Measurements from ENCODE around the gene HNRNPH2. TPM values are rescaled to one million over a fixed set of nuclear protein-coding genes. Genes with fewer than 3 reads are reported as not detected.

Gene HNRNPH2
- total RNA-seq, 1 experiment from 2014 or later, result 49.8 TPM

DNA sequence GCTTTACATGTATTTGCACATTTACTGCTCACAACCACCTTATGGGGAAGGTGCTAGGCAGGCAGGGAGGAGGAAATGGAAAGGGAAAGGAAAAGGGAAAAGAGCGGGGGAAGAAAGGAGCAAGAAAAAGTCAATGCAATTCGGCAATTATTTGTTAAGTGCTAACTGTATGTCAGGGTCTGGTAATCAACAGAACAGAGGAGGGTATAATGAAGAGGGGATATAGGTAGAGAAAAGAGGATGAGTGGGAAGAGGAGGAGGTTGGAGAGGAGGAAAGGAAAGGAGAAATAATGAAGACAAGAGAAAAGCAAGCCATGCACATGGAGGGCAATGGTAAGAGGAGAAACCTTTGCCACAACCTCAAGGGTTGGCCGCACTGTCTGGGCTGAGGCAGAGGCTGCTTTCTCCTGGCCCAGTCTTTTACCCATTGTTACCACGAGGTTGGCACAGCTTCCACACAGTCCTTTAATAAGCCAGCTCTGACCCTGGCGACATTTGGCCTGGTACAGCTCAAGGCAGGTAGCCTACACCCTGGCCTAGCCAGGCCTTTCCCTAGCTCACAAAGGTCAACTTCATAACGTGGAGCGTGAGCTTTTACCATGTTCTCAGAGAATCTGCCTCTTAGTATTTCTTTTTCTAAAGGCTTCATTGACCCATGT, 22.9 kb upstream of the HNRNPH2 start:
- DNase-seq (ENCODE audit: low read depth, low spot score) (no peak), ATAC-seq (no peak)
- intact Hi-C loops (cut with micrococcal nuclease), result no loop called here
- H4K20me1 ChIP-seq (ENCODE audit: insufficient read depth), result no peaks in the 10 kb centered on the region
- no peaks in the 10 kb centered on the region for H3K79me2 ChIP-seq (ENCODE audit: insufficient read depth, low read length)
- TF ChIP-seq RAD21 (IDR thresholded peaks at IDR 0.05; ENCODE audit: low read depth) (no peak), ZFX (IDR thresholded peaks at IDR 0.05) (no peak), JUND (IDR thresholded peaks at IDR 0.05) (no peak), POLR2AphosphoS5 (IDR thresholded peaks at IDR 0.05; ENCODE audit: low read depth, low read length) (no peak), SRF (IDR thresholded peaks at IDR 0.05; ENCODE audit: low read depth) (no peak), POLR2A (IDR thresholded peaks at IDR 0.05; ENCODE audit: borderline replicate concordance, extremely low read depth, insufficient read depth, insufficient read length) (no peak), TCF7L2 (IDR thresholded peaks at IDR 0.05; ENCODE audit: borderline replicate concordance, extremely low read depth, insufficient read depth, insufficient read length) (no peak), SIN3A (IDR thresholded peaks at IDR 0.05; ENCODE audit: low read depth) (no peak), EZH2phosphoT487 (IDR thresholded peaks at IDR 0.05; ENCODE audit: borderline replicate concordance) (no peak), FOSL1 (IDR thresholded peaks at IDR 0.05; ENCODE audit: low read depth) (no peak)
- no TSS peak for BruUV-seq (replicated peaks)
- H3K4me1 ChIP-seq (ENCODE audit: control insufficient read depth in 1 of 2, insufficient read depth in 2 of 2, low read length in 2 of 2), result peaks cover 0 to under 1% of the 10 kb centered on the region in 2 experiments; a peak in 1 of 4 replicates
- no peak overlapping the region for H3K27ac ChIP-seq (ENCODE audit: low read depth, low read length)
- H3K27me3 ChIP-seq (ENCODE audit: insufficient read depth, low read length), result no peaks in the 10 kb centered on the region
- POLR2A ChIA-PET, result no interaction called here
- H3K4me2 ChIP-seq (ENCODE audit: low read length), result no peak overlapping the region
- H3K9me2 ChIP-seq (ENCODE audit: insufficient read depth), result no peaks in the 10 kb centered on the region
- H3K4me3 ChIP-seq (replicated peaks in 1 of 2; ENCODE audit: low read depth in 1 of 2, low read length in 2 of 2), result no peak overlapping the region
- CTCF ChIA-PET, result no interaction called here
- RAD21 ChIA-PET (ENCODE audit: low non-redundant PET in 1 of 2, low total read pairs in 2 of 2, uncharacterized antibody in 2 of 2, unreplicated experiment in 2 of 2), result no interaction called here
- no peaks in the 10 kb centered on the region for H3K36me3 ChIP-seq (ENCODE audit: control insufficient read depth in 1 of 2, insufficient read depth in 2 of 2, low read length in 2 of 2)
- no peak overlapping the region for H2AFZ ChIP-seq (ENCODE audit: low read depth, low read length, poor library complexity, severe bottlenecking)
- no peak overlapping the region for H3K9ac ChIP-seq (ENCODE audit: low read length)
- no peaks in the 10 kb centered on the region for H3K9me3 ChIP-seq (ENCODE audit: control insufficient read depth in 1 of 2, insufficient read depth in 1 of 2, low read depth in 1 of 2, low read length in 2 of 2)

DNA sequence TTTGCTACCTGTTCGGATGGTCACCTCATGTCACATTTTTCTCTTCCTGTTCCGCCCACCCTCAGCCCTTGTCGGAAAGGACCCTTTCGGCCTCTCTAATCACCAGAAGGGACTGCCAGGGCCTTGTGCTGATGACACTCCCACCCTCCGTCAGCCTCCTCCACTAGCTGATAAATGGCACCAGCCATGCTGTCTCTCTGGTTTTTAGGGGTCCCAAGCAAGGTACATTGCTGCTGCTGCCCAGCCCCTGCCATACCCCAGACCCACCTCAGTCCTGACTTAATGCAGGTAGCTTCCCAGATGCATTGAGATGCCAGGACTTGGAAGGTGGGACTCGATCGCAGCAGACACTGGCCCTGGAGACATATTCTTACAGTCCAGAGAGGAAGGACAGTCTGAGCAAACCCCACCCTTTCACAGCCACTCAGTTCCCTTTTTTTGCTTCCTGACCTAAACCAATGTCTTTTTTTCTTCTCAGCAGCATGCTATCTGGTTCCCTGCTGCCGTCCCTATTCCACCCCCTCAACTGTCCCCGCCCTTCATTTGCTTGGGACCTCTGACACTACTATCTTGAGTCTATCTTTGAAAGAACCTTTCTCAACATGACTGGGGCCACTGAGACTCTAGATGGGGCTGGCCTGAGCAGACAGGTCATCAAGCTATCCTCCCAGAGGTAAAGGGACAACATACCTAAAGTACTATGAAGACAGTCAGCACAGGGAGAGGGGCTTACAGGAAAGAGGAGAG, 22.1 kb upstream of the HNRNPH2 start, which contains the start of gene BTK:
Gene BTK (minus strand): TSS at position 397 of the 747 bp plus-strand sequence. CDS start 10,907 bp downstream, outside the sequence.
- Histone ChIP-seq H3K9me2 (ENCODE audit: insufficient read depth) (no peaks in the 10 kb centered on the region), H3K4me3 (replicated peaks in 1 of 2; ENCODE audit: low read depth in 1 of 2, low read length in 2 of 2) (no peak within 1 kb of the TSS), H3K9ac (ENCODE audit: low read length) (no peak within 1 kb of the TSS), H3K9me3 (ENCODE audit: control insufficient read depth in 1 of 2, insufficient read depth in 1 of 2, low read depth in 1 of 2, low read length in 2 of 2) (no peaks in the 10 kb centered on the region), H3K27ac (ENCODE audit: low read depth, low read length) (no peak within 1 kb of the TSS), H3K4me1 (ENCODE audit: control insufficient read depth in 1 of 2, insufficient read depth in 2 of 2, low read length in 2 of 2) (peaks cover 0 to 5% of the 10 kb centered on the region in 2 experiments; a peak in 1 of 4 replicates), H3K4me2 (ENCODE audit: low read length) (no peak within 1 kb of the TSS), H2AFZ (ENCODE audit: low read depth, low read length, poor library complexity, severe bottlenecking) (no peak within 1 kb of the TSS), H3K27me3 (ENCODE audit: insufficient read depth, low read length) (no peaks in the 10 kb centered on the region), H3K36me3 (ENCODE audit: control insufficient read depth in 1 of 2, insufficient read depth in 2 of 2, low read length in 2 of 2) (no peaks in the 10 kb centered on the region), H3K79me2 (ENCODE audit: insufficient read depth, low read length) (peaks cover 2% of the 10 kb centered on the region; the same call in 1 of the 2 replicates), H4K20me1 (ENCODE audit: insufficient read depth) (no peaks in the 10 kb centered on the region)
- no peak for ATAC-seq
- DNase-seq (ENCODE audit: low read depth, low spot score), result no peak
- RAD21 ChIA-PET (ENCODE audit: low non-redundant PET in 1 of 2, low total read pairs in 2 of 2, uncharacterized antibody in 2 of 2, unreplicated experiment in 2 of 2), result no interaction called here
- CTCF ChIA-PET, result no interaction called here
- intact Hi-C loops (cut with micrococcal nuclease), result no loop called here
- POLR2A ChIA-PET, result no interaction called here
- BruUV-seq (replicated peaks), result no TSS peak
- no peak for TF ChIP-seq FOSL1 (IDR thresholded peaks at IDR 0.05; ENCODE audit: low read depth)
- TF ChIP-seq CEBPB (IDR thresholded peaks at IDR 0.05; ENCODE audit: low read depth), result no peak
- no peak for TF ChIP-seq POLR2AphosphoS5 (IDR thresholded peaks at IDR 0.05; ENCODE audit: low read depth, low read length)
- TF ChIP-seq RAD21 (IDR thresholded peaks at IDR 0.05; ENCODE audit: low read depth), result no peak
- no peak for TF ChIP-seq EZH2phosphoT487 (IDR thresholded peaks at IDR 0.05; ENCODE audit: borderline replicate concordance)
- TF ChIP-seq, protein P1, sequence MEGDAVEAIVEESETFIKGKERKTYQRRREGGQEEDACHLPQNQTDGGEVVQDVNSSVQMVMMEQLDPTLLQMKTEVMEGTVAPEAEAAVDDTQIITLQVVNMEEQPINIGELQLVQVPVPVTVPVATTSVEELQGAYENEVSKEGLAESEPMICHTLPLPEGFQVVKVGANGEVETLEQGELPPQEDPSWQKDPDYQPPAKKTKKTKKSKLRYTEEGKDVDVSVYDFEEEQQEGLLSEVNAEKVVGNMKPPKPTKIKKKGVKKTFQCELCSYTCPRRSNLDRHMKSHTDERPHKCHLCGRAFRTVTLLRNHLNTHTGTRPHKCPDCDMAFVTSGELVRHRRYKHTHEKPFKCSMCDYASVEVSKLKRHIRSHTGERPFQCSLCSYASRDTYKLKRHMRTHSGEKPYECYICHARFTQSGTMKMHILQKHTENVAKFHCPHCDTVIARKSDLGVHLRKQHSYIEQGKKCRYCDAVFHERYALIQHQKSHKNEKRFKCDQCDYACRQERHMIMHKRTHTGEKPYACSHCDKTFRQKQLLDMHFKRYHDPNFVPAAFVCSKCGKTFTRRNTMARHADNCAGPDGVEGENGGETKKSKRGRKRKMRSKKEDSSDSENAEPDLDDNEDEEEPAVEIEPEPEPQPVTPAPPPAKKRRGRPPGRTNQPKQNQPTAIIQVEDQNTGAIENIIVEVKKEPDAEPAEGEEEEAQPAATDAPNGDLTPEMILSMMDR (IDR thresholded peaks at IDR 0.05 in 2 of 3, conservative IDR thresholded peaks at IDR 0.05 in 1 of 3; ENCODE audit: borderline replicate concordance in 1 of 3, insufficient read depth in 1 of 3, low read depth in 2 of 3, low read length in 2 of 3), result no peak
- TF ChIP-seq POLR2A (IDR thresholded peaks at IDR 0.05; ENCODE audit: borderline replicate concordance, extremely low read depth, insufficient read depth, insufficient read length), result no peak
- TF ChIP-seq ZNF274 (IDR thresholded peaks at IDR 0.05; ENCODE audit: low read depth, low read length), result no peak
- TF ChIP-seq JUND (IDR thresholded peaks at IDR 0.05), result no peak

Data from HCT116 (cell line).